Gastrocnemius medialis (tissue), 4 donors: ENCODE measurements around the gene SPRN. TPM values are rescaled to one million over a fixed set of nuclear protein-coding genes. Genes with fewer than 3 reads are reported as not detected.

ENCODE experiments used
- ATAC-seq, 2 donors: fragments of 150-250 bp; one replicate each; pipeline ENCODE4 v1.9.1; 2016
- DNase-seq, 2 donors: peaks; one replicate each; pipeline ENCODE4 v3.0.0-alpha.2; 2019
- H3K27ac ChIP-seq, 4 donors: fragments of 200-600 bp; sonication (generic); 1 replicate in 1 of 4; 2 replicates in 3 of 4; pipeline ENCODE4 v1.5.1; 2016 to 2018; ENCODE audit warnings: mild to moderate bottlenecking in 2 of 4, moderate library complexity in 1 of 4
- H3K27me3 ChIP-seq, 3 donors: fragments of 200-600 bp; sonication (generic) in 2 of 3; 1 replicate in 1 of 3; 2 replicates in 2 of 3; pipeline versions ENCODE4 v1.5.1 to v1.6.0; 2016 to 2019; ENCODE audit warnings: mild to moderate bottlenecking in 1 of 3, moderate library complexity in 1 of 3
- H3K36me3 ChIP-seq, 2 donors: fragments of 200-600 bp; sonication (generic) in 1 of 2; one replicate each; pipeline ENCODE4 v1.5.1; 2017 to 2018
- H3K4me1 ChIP-seq, 2 donors: fragments of 200-600 bp; sonication (generic) in 1 of 2; one replicate each; pipeline ENCODE4 v1.5.1; 2016 to 2017; ENCODE audit warnings: mild to moderate bottlenecking in 2 of 2
- H3K4me3 ChIP-seq, 4 donors: fragments of 200-600 bp; sonication (generic) in 3 of 4; 1 replicate in 1 of 4; 2 replicates in 3 of 4; pipeline ENCODE4 v1.5.1; 2016 to 2019; ENCODE audit warnings: mild to moderate bottlenecking in 2 of 4
- H3K9me3 ChIP-seq, 3 donors: fragments of 200-600 bp; sonication (generic) in 2 of 3; 1 replicate in 1 of 3; 2 replicates in 2 of 3; pipeline ENCODE4 v1.5.1; 2016 to 2019
- POLR2A ChIP-seq, 2 donors: fragments of 450-650 bp; IDR thresholded peaks; one replicate each; pipeline ENCODE4 v1.6.1; 2017; ENCODE audit warnings: antibody characterized with exemption in 2 of 2, mild to moderate bottlenecking in 2 of 2, moderate library complexity in 2 of 2
- in situ Hi-C, 4 donors: fragments of 200-750 bp; cut with MboI; loops; one replicate each; pipeline versions ENCODE4 v1.15.0 to v1.8.0; 2017; ENCODE audit warnings: low sequenced_read_pairs in 4 of 4
- intact Hi-C: fragments of 100-400 bp; cut with DNase I; formaldehyde crosslinking; loops from one replicate; pipeline ENCODE4 v1.15.1; 2023; ENCODE audit warnings: low total_unique reads
- total RNA-seq, 4 donors: library from RNA; depleted of rRNA; stranded (reverse); fragments of >200 nt; gene quantifications; one replicate each; pipeline versions ENCODE4 v1.1.0 to v1.2.3, GENCODE V29; 2016
- TF ChIP-seq, protein P1 (sequence below), 5 experiments: fragments of 450-650 bp in 3 of 5; fragments of 200-600 bp in 2 of 5; sonication (generic) in 2 of 5; IDR thresholded peaks in 4 of 5; conservative IDR thresholded peaks in 1 of 5; 1 replicate in 4 of 5; 2 replicates in 1 of 5; pipeline ENCODE4 v1.5.1; 2016 to 2019; ENCODE audit warnings: antibody characterized with exemption in 5 of 5, mild to moderate bottlenecking in 3 of 5, moderate library complexity in 3 of 5

Gene SPRN
- total RNA-seq, 4 donors from 2014 or later, result not detected

- intact Hi-C loops (no loop called here), in situ Hi-C loops (no loop called here)
- Histone ChIP-seq H3K36me3 (peaks cover 0 to 56% of the 10 kb centered on the region in 2 donors), H3K9me3 (no peaks in the 10 kb centered on the region), H3K27ac (no peak overlapping the region), H3K4me1 (no peaks in the 10 kb centered on the region), H3K27me3 (no peaks in the 10 kb centered on the region), H3K4me3 (no peak overlapping the region)
- ATAC-seq (no peak), DNase-seq (no peak)
- TF ChIP-seq POLR2A (IDR thresholded peaks at IDR 0.05), result no peak
- TF ChIP-seq, protein P1, sequence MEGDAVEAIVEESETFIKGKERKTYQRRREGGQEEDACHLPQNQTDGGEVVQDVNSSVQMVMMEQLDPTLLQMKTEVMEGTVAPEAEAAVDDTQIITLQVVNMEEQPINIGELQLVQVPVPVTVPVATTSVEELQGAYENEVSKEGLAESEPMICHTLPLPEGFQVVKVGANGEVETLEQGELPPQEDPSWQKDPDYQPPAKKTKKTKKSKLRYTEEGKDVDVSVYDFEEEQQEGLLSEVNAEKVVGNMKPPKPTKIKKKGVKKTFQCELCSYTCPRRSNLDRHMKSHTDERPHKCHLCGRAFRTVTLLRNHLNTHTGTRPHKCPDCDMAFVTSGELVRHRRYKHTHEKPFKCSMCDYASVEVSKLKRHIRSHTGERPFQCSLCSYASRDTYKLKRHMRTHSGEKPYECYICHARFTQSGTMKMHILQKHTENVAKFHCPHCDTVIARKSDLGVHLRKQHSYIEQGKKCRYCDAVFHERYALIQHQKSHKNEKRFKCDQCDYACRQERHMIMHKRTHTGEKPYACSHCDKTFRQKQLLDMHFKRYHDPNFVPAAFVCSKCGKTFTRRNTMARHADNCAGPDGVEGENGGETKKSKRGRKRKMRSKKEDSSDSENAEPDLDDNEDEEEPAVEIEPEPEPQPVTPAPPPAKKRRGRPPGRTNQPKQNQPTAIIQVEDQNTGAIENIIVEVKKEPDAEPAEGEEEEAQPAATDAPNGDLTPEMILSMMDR (IDR thresholded peaks at IDR 0.05 in 4 of 5, conservative IDR thresholded peaks at IDR 0.05 in 1 of 5), result no peak
Observed at GRCh38 chr10:133403784-133404183, 20.6 kb downstream of the SPRN start.

- ATAC-seq, result no peak
- peaks cover 0 to 61% of the 10 kb centered on the region in 2 donors for H3K36me3 ChIP-seq
- intact Hi-C loops, result no loop called here
- no peak for TF ChIP-seq POLR2A (IDR thresholded peaks at IDR 0.05)
- TF ChIP-seq, protein P1 (IDR thresholded peaks at IDR 0.05 in 4 of 5, conservative IDR thresholded peaks at IDR 0.05 in 1 of 5), result no peak
- H3K9me3 ChIP-seq, result no peaks in the 10 kb centered on the region
- in situ Hi-C loops, result no loop called here
- H3K4me1 ChIP-seq, result no peaks in the 10 kb centered on the region
- DNase-seq, result no peak
- no peak overlapping the region for H3K4me3 ChIP-seq
- H3K27me3 ChIP-seq, result no peaks in the 10 kb centered on the region
- H3K27ac ChIP-seq, result no peak overlapping the region
Observed at GRCh38 chr10:133403359-133403758, 21.1 kb downstream of the SPRN start.

GRCh38 chr10:133401981-133402725 is 22.3 kb downstream of the SPRN start:
- ATAC-seq, result no peak
- in situ Hi-C loops, result no loop called here
- no peaks in the 10 kb centered on the region for H3K9me3 ChIP-seq
- no peaks in the 10 kb centered on the region for H3K27me3 ChIP-seq
- H3K4me1 ChIP-seq, result no peaks in the 10 kb centered on the region
- H3K4me3 ChIP-seq, result no peak overlapping the region
- no peak for TF ChIP-seq POLR2A (IDR thresholded peaks at IDR 0.05)
- TF ChIP-seq, protein P1 (IDR thresholded peaks at IDR 0.05 in 4 of 5, conservative IDR thresholded peaks at IDR 0.05 in 1 of 5), result no peak
- H3K27ac ChIP-seq, result no peak overlapping the region
- intact Hi-C loops, result no loop called here
- no peak for DNase-seq
- peaks cover 0 to 59% of the 10 kb centered on the region in 2 donors for H3K36me3 ChIP-seq

DNA sequence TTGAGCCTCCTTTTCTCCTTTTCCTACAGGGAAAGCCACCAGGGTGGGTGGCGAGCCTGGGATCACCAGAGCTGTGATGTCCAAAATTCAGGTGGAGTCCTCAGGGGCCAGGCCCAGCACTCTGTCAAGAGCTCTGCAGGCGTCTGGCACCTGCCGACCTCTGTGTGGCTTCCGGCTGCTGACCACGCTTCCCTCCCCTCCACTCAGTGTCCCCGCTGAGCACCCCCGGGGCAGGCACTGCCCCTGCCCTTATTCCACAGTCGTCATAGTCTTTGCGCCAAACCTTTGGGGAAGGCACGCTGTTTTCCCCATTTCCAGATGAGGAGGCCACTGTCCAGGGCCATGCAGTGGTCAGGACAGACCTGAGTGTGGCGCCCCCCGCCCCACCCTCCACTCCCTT is 22.9 kb downstream of the SPRN start:
- no peaks in the 10 kb centered on the region for H3K27me3 ChIP-seq
- peaks cover 0 to 65% of the 10 kb centered on the region in 2 donors for H3K36me3 ChIP-seq
- H3K27ac ChIP-seq, result no peak overlapping the region
- peak in 1 of 2 donors; percentile 4 for DNase-seq
- no peaks in the 10 kb centered on the region for H3K9me3 ChIP-seq
- no peaks in the 10 kb centered on the region for H3K4me1 ChIP-seq
- intact Hi-C loops, result no loop called here
- no peak for ATAC-seq
- no peak overlapping the region for H3K4me3 ChIP-seq
- no peak for TF ChIP-seq POLR2A (IDR thresholded peaks at IDR 0.05)
- TF ChIP-seq, protein P1 (IDR thresholded peaks at IDR 0.05 in 4 of 5, conservative IDR thresholded peaks at IDR 0.05 in 1 of 5), result no peak
- in situ Hi-C loops, result no loop called here
